Limb (tissue), 2 donors: ENCODE measurements around the gene PRMT5.

Source experiments
- DNase-seq, 2 donors: peaks; one replicate each; pipeline ENCODE4 v3.0.0-alpha.2; 2016; ENCODE audit errors: extremely low spot score in 2 of 2

Gene PRMT5

DNA sequence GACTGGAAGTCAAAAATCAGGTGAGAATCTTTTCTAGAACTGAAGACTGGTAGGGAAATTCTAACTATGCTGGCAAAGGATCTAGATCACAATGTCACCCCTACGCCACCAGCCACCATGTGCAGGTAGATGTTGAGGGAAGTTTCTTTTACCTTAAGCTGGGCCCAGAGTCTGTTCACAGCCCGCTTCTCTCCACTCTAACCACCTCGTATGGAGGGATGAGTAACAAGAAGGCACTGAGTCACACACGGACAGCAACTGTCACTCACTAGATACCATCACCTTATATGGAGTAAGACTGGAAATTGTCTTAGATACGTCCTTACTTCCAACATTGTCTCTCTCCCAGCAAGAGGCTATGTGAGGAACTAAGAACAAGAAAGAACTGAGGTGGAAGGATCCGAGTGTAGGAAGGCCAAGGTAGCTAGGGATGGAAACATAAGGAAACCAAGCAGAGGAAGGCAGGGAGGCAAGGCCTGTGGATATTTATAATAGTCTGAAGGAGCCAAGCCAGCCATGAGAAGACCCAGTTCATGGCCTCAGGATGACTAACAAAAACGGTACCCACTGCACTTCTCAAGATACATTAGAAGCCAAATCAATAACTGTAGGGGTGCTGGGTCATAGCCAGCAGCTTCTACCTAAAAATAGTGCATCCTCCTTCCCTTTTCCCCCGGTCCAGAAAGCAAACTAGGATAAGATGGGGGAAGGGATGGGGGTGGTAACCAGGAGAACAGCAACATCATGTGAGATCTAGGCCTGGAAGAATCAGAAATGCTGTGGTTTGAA is 30.7 kb downstream of the PRMT5 start:
- DNase-seq: no peak

DNA sequence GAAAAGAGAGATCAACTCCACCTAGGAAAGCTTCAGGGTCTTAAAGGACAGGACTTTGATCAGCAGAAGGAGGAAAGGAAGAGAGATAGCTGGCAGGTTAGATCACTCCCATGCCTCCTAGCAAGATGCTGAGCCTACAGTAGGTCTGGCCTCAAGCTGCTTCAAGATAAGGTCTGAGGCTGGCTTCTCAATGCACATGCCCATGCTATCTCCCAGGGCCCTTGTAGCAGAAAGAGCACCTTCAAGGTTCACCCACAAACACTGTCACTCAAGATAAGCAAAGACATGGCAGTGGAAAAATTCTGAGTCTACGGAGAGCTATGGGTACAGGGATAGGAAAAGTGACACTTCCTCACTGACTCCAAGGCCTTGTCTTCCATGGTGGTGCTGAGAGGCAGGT is 31.8 kb downstream of the PRMT5 start:
- no peak for DNase-seq

DNA sequence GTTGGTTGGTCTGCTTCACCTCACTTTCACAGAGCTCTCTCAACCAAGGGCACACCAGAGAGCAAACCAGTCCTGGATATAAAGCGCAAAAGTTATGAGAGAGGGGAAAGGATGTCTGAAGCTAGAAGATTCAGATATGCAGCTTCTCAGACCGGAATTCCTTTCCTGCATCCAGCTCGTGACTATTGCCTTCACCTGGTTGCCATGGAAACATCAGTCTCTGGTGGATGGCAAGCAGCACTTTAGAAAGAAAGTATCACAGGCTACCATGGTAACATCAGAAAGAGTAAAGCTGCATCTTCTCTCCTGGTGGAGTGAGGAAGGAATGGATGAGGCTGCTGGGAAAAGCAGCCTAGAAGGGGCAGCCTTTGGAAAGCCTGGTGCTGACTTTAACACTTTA is 32.4 kb downstream of the PRMT5 start:
- DNase-seq: no peak

DNA sequence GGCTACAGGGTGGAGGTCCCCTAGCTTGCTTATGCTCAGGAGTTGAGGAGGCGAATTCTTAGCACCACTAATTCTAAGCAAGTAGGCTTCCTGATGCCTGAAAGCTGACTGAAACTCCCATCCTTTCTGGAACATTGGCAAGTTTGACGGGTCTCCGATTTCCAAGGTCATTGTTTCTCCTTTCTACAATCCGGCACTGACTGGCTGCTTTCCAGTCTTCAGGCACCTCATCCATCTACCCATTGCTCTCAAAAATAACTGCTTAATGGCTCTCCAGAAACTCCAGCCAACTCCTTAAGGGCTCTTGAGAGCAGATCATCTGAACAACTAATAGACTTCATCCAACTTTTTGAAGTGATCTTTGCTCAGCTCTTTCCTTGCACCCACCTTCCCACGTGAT is 32.8 kb downstream of the PRMT5 start:
- DNase-seq: no peak

DNA sequence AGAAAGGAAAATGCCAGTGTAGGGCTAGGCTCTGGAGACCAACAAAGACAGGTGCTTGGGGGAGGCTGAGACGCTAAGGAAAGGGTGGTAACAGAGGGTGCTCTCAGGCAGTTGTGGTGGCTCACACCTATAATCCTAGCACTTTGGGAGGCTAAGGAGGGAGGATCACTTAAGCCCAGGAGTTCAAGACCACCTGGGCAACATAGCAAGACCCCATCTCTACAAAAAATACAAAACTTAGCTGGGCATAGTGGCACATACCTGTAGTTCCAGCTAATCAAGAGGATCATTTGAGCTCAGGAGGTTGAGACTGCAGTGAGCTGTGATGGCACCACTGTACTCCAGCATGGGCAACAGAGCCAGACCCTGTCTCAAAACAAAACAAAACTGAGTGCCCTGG is 33.8 kb downstream of the PRMT5 start:
- no peak for DNase-seq

DNA sequence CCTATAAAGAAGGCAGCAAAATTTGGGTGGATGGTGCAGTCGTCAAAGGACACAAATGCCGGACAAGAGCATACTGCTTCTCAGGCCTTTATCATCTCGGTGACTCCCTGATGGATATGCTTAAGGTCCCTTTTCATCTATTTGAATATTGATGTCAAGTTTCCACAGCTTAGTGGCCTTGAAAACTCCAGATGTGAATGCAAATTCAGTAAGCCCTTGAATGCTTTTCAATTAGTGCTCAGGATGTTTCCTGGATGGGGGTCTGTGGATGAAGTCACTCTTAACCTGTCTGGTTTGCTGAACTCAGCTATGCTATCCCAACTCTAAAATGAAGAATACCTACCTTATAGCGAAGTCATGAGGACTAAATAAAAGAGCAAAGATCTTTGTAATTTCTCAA is 35.5 kb downstream of the PRMT5 start:
- no peak for DNase-seq

DNA sequence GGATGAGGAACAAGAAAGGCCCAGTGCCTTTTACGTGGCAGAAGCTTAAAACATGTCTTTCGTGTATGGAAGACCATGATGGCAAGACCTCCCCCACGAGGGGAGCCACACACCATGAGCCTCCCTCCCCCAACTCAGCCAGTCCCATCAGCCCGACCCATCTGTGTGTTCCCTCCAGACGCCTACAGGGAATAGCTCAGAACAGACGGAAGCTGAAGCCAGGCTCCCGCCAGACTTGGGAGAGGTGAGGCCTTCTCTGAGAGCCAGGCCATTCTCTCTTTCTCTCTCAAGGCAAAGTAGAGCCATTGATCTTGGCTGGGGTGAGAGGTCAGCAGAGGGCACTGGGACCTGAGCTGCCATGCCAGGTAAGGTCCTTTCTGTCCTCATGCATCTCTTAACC is 36.7 kb downstream of the PRMT5 start:
- DNase-seq: no peak

DNA sequence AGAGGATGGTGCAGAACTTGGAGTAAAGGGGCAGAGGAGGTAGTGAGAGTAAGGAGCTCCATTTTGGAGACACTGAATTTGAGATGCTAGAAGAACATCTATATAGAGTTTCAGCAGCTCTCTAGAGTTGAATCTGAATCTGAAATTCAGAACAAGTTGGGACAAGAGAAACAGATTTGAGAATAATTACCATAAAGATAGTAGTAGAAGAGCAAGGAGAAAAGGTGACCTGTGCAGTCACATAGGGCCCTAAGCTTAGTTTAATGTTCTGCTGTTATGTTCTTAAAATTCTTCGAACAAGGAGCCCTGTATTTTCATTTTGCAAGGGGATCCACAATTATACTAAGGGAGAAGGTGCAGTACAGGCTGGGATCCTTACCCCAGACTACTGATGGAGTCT is 38.8 kb downstream of the PRMT5 start:
- DNase-seq: no peak

DNA sequence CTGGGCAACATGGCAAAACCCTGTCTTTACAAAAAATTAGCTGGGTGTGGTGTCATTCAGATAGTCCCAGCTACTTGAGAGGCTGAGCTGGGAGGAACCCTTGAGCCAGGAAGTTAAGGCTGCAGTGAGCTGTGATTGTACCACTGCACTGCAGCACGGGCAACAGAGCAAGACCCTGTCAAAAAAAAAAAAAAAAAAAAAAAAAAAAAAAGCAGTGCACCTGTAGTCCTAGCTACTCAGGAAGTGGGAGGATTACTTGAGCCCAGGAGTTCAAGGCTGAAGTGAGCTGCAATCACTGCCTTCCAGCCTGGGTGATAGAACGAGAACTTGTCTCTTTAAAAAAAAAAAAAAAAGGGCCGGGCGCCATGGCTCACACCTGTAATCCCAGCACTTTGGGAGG is 40.5 kb downstream of the PRMT5 start:
- DNase-seq: no peak

DNA sequence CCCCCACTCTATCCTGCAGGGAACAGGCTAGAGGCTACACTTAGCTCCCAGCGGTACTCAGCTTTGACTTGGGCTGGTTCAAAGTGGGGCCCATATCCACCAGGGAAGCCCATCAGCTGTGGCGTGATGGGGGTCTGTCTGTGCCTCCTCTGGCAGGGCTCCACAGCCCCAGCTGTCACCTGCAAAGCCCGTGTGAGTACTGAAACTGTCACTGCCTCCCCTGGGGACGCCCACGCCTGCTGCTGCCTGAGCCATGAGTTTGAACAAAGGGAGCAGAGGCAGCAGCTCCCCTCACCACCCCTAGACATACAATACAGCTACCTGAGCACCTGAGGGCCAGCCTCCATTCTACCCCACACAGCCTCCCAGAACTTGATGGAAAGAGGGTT is 41.2 kb downstream of the PRMT5 start:
- DNase-seq: peak in 1 of 2 donors; percentile 56

DNA sequence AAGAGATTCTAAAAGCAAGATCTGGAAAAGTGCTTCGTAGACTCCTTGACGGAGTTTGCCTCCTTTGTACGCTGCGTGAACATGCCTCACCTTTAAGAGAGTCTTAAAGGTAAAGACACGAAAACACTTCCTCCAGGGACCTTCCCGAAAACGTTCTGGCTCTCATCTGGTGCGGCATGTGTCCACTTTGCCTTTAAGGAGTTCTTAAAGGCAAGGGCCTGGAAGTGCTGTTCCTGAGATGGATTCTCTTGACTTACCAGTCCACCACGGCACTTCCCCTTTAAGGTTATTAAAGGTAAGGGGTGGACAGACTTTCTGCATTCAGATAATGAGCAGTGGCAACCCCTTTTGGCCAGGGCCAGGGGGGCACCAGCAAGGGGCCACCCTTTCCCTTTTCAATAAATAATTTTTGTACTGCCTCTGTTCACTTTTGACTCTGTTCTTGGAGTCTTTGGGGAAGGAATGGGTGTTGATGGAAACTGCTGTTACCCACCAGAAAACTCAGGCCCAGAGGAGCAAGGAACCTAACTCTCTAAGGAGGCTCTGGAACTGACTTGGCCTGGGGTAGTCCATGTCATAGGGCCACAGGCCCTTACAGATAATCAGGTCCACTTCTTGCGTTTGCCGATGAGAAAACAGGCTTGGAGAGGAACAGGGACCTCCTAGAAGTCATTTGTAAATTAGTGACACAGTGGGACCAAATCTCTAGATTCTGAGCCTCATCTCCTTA is 41.8 kb downstream of the PRMT5 start:
- peak; percentile 76 to 85 for DNase-seq

DNA sequence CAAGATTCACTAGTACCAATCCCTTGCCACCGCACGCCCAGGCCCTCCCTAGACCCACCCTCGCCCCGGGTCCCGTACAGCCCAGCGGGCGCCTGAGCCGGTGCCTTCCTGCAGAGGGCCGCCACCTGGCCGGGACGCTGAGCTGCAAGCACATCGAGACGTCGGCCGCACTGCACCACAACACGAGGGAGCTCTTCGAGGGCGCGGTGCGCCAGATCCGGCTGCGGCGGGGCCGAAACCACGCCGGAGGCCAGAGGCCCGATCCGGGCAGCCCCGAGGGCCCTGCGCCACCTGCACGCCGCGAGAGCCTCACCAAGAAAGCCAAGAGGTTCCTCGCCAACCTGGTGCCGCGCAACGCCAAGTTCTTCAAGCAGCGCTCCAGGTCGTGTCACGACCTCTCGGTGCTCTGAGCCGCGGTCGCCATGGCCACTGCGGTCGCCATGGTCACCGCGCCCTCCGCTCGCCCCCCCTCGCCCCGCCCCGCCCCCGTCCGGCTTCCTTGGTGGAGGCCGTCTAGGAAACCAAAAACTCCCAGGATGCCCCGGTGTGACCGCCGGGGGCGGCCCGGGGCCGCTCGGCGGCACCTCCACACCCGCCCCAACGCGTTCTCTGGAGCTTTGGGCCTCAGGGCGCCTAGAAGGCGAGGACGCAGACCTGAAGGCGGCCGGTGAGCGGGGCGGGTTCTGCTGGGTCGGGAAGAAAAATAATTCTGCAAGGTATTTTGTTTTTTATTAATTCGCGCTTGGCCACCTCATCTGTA is 42.5 kb downstream of the PRMT5 start:
- peak; percentile 49 to 87 for DNase-seq

DNA sequence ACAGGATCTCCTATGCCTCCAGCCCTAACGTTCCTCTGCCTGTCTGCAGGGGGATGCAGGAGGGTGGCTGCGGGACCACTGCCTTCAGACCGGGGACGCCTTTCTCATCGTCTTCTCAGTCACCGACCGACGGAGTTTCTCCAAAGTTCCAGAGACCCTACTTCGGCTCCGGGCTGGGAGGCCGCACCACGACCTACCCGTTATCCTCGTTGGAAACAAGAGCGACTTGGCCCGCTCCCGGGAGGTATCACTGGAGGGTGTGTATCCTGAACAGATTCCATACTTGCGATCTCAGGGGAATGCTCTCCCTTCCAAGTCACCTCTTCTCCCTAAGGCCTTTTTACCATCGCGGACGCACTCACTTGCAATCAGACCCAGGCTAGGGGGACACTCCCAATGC is 43.2 kb downstream of the PRMT5 start:
- no peak for DNase-seq

DNA sequence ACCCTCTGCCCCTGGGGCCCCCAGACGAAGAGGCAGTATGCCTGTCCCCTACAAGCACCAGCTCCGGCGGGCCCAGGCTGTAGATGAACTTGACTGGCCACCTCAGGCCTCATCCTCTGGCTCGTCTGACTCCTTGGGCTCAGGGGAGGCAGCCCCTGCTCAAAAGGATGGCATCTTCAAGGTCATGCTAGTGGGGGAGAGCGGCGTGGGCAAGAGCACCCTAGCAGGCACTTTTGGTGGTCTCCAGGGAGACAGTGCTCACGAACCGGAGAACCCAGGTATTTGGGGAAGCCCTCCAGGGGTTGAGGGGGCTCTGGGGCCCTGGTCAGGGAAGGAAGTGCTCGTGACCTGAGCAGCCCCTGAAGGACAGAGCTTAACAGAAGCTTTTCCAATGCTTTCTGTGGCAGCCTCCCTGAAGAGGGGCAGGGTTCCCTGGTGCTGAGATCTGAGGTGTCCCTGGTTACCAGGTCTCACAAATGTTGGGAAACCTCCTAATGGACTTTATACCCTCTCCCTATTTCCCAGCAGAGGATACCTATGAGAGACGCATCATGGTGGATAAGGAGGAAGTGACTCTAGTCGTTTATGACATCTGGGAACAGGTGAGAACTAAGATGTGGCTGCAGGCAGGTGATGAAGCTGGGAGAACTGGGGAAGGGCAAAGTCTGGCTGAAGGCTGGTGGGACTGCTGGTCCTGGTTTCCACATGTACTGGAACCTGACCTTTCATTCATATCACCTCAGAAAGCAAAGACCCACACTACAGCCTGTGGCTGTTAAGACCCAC is 44.2 kb downstream of the PRMT5 start:
- DNase-seq: no peak

DNA sequence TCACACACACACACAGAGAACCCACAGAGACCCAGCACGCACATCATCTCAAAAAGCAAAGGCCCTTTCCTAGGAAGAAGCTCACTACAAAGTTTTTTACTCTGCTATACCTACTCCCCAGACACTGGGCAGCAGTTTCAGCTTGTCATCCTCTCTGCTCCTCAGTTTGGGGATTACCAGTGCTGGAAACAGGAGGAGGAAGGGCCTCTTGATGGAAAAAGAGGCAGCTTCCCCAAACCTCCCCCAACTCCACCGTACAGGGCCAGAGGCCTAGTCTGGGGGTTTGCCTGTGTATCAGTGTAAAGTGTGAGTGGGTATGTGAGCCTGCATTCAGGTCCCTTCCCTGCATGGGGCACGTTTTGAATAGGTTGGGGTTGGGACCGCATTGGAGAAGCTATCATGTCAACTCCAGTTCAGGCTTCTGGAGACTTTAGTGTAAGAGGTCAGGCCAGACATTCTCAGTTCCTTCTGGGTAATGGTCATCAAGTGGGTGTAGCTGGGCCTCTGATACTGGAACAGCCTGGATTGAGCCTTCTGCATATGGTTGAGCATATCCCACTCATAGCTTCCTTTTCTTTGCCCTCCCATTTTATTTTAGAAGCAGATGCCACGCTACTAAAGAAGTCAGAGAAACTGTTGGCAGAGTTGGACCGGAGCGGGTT is 45.0 kb downstream of the PRMT5 start:
- no peak for DNase-seq

DNA sequence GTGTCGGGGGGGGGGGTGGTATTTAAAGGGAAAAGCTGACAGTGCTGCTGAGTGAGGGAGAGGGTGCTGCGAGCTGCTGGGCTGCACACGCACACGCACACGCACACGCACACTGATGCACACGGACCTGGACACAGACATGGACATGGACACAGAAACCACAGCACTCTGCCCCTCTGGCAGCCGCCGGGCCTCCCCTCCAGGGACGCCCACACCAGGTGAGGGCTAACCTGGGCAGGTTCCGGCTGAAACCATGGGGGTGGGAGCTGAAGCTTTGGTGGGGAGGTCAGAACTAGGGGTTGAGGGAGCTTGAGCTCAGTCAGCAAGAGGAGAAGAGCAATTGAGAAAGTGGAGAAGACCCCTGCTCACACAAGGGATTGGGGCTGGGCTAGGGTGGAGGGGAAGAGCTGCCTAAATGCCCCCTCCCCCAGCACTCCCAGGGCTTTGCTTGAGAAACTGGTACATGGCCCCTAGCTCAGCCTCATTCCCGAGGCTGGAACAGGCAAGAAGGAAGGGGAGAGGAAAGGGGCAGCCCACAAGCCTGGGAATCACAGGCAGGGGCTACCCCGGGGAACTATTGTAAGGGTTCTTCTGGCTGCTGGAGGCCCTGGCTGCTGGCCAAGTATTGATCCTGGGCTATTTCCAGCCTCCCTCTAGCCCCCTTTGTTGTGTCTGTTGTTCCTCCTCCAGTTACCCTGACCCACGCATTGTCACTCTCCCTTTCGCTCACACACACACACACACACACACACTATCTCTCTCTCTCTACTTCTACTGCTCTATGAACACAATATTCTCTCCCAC is 45.8 kb downstream of the PRMT5 start, which contains the start of gene REM2:
Gene REM2, plus strand, starts transcription at position 50 of the 804 bp plus-strand sequence. Its CDS starts 66 bp downstream, at position 116.
- peak in 1 of 2 donors; percentile 82 for DNase-seq

DNA sequence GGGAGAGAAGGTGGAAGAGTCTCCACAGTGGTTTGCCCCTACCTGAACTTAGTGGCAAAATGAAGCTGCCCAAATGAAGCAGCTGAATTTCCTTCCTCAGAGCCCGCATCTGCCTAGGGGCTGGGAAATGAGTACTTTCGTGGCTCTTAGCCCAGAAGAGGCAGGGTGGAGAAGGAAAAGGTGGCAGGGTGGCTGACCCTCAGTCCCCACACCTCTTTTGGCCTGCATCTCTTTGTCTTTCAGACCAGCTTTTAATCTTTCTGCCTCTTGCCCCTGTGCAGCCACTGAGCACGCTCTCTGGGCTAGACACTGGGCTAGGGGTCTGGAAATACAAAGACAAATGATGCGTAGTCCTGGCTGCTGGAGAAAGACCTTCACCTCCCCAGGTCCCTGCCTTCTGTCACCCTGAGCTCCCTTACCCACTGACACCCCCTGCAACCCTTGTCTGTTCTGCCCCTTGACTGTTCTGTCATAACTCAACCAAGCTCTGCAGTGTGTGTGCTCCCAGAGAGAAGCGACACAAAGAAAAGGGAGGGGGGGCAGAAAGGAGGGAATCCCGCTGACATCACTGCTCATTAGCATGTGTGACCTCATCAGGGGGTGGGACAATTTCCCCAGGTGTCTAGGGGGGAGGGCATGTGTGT is 46.5 kb downstream of the PRMT5 start:
- no peak for DNase-seq

DNA sequence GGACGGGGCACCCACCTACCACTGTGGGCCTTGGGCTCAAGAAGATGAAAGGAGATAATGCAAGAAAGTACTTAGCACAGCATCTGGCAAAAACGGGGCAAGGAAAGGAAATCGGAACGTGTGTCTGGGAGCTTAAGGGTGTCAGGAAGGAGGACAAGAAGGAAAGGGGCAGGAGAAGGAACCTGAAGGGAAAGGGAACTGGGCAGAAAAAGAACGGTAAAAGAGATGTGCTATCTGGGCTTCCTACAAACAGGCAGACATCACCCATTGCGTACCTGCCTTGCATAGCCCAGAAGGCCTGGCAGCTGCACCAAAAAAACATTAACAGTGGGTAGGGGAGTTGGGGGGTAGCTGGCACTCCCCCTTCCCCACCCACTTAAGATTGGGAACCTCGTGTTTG is 47.1 kb downstream of the PRMT5 start:
- no peak for DNase-seq
